HEK293 (cell line): ENCODE data around the gene HYKK.

Source experiments
- BCL11A ChIP-seq: fragments of 450-650 bp; formaldehyde crosslinking; IDR thresholded peaks from 2 replicates; pipeline ENCODE4 v1.5.1; 2016; ENCODE audit warnings: low read depth, missing biosample characterization, missing genetic modification characterization
- EGR2 ChIP-seq: fragments of 450-650 bp; formaldehyde crosslinking; IDR thresholded peaks from 2 replicates; pipeline ENCODE4 v1.5.1; 2016; ENCODE audit warnings: low read depth, missing biosample characterization, missing genetic modification characterization
- GFI1B ChIP-seq: fragments of 450-650 bp; formaldehyde crosslinking; IDR thresholded peaks from 2 replicates; pipeline ENCODE4 v1.5.1; 2016; ENCODE audit warnings: missing biosample characterization, missing genetic modification characterization
- HOXA7 ChIP-seq: sonication (generic); formaldehyde crosslinking; IDR thresholded peaks from 2 replicates; pipeline ENCODE4 v1.8.1; 2022; ENCODE audit warnings: missing genetic modification reagents, borderline replicate concordance
- KLF16 ChIP-seq: fragments of 450-650 bp; formaldehyde crosslinking; IDR thresholded peaks from 2 replicates; pipeline ENCODE4 v1.5.1; 2017; ENCODE audit warnings: missing biosample characterization, missing genetic modification characterization
- KLF7 ChIP-seq: fragments of 450-650 bp; formaldehyde crosslinking; IDR thresholded peaks from 2 replicates; pipeline ENCODE4 v1.5.1; 2016; ENCODE audit warnings: missing biosample characterization, missing genetic modification characterization, borderline replicate concordance
- SCRT1 ChIP-seq: fragments of 450-650 bp; formaldehyde crosslinking; IDR thresholded peaks from 2 replicates; pipeline ENCODE4 v1.5.1; 2016; ENCODE audit warnings: missing biosample characterization, missing genetic modification characterization, borderline replicate concordance
- ZBTB21 ChIP-seq: fragments of 450-650 bp; formaldehyde crosslinking; IDR thresholded peaks from 2 replicates; pipeline ENCODE4 v1.5.1; 2017; ENCODE audit warnings: missing biosample characterization, missing genetic modification characterization
- ZFP3 ChIP-seq: fragments of 450-650 bp; formaldehyde crosslinking; IDR thresholded peaks from 2 replicates; pipeline ENCODE4 v1.5.1; 2016; ENCODE audit warnings: low read depth, missing biosample characterization, missing genetic modification characterization
- ZFP69B ChIP-seq: fragments of 450-650 bp; formaldehyde crosslinking; IDR thresholded peaks from 2 replicates; pipeline ENCODE4 v1.5.1; 2016; ENCODE audit warnings: missing biosample characterization, missing genetic modification characterization
- ZNF140 ChIP-seq: fragments of 450-650 bp; formaldehyde crosslinking; IDR thresholded peaks from 2 replicates; pipeline ENCODE4 v1.5.1; 2016; ENCODE audit warnings: missing biosample characterization, missing genetic modification characterization
- ZNF302 ChIP-seq: fragments of 450-650 bp; formaldehyde crosslinking; IDR thresholded peaks from 2 replicates; pipeline ENCODE4 v1.5.1; 2016; ENCODE audit warnings: missing biosample characterization, missing genetic modification characterization, low read depth
- ZNF529 ChIP-seq: fragments of 450-650 bp; formaldehyde crosslinking; IDR thresholded peaks from 2 replicates; pipeline ENCODE4 v1.5.1; 2017; ENCODE audit warnings: missing genetic modification characterization, missing biosample characterization; ENCODE audit not compliant: insufficient replicate concordance
- ZNF585B ChIP-seq: fragments of 450-650 bp; formaldehyde crosslinking; IDR thresholded peaks from 2 replicates; pipeline ENCODE4 v1.5.1; 2016; ENCODE audit warnings: missing biosample characterization, missing genetic modification characterization
- ZNF610 ChIP-seq: fragments of 450-650 bp; formaldehyde crosslinking; IDR thresholded peaks from 2 replicates; pipeline ENCODE4 v1.5.1; 2016; ENCODE audit warnings: missing biosample characterization, missing genetic modification characterization, borderline replicate concordance
- TF ChIP-seq, protein P1 (sequence below): fragments of 450-650 bp; formaldehyde crosslinking; IDR thresholded peaks from 2 replicates; pipeline ENCODE4 v1.5.1; 2017; ENCODE audit warnings: missing biosample characterization, missing genetic modification characterization
- TF ChIP-seq, protein P2 (sequence below): fragments of 450-650 bp; formaldehyde crosslinking; IDR thresholded peaks from 2 replicates; pipeline ENCODE4 v1.5.1; 2016; ENCODE audit warnings: missing biosample characterization, missing genetic modification characterization, borderline replicate concordance
- TF ChIP-seq, protein P3 (sequence below): fragments of 450-650 bp; formaldehyde crosslinking; IDR thresholded peaks from 2 replicates; pipeline ENCODE4 v1.5.1; 2016; ENCODE audit warnings: missing biosample characterization, missing genetic modification characterization
- TF ChIP-seq, protein P4 (sequence below): fragments of 450-650 bp; formaldehyde crosslinking; IDR thresholded peaks from 2 replicates; pipeline ENCODE4 v1.5.1; 2017; ENCODE audit warnings: missing biosample characterization, missing genetic modification characterization
- TF ChIP-seq, protein P5 (sequence below): fragments of 450-650 bp; formaldehyde crosslinking; IDR thresholded peaks from 2 replicates; pipeline ENCODE4 v1.5.1; 2016; ENCODE audit warnings: missing biosample characterization, missing genetic modification characterization, borderline replicate concordance
- TF ChIP-seq, protein P6 (sequence below): fragments of 450-650 bp; formaldehyde crosslinking; conservative IDR thresholded peaks from 2 replicates; pipeline ENCODE4 v1.5.1; 2016; ENCODE audit warnings: low read depth, missing biosample characterization, missing genetic modification characterization
- TF ChIP-seq, protein P7 (sequence below): fragments of 450-650 bp; formaldehyde crosslinking; IDR thresholded peaks from 2 replicates; pipeline ENCODE4 v1.5.1; 2016; ENCODE audit warnings: missing biosample characterization, missing genetic modification characterization

HYKK gene

DNA sequence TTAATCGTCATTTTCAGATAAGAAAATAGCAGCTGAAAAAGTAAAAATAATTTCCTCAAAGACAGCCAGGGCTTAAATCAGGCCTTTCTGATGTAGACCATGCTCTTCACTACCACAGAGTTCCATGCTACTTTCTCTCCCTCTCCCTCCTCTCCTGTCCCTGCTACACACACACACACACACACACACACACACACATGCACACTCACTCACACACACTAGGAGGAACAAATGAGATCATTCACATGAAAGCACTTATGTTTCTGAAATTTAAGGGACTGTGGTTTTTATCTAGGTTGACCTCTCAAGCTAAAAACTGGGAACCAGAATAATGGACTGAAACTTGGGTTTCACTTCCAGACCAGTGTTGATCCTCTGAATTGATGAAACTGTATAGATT, 28.8 kb downstream of the HYKK start (continued):
- TF ChIP-seq, protein P1, sequence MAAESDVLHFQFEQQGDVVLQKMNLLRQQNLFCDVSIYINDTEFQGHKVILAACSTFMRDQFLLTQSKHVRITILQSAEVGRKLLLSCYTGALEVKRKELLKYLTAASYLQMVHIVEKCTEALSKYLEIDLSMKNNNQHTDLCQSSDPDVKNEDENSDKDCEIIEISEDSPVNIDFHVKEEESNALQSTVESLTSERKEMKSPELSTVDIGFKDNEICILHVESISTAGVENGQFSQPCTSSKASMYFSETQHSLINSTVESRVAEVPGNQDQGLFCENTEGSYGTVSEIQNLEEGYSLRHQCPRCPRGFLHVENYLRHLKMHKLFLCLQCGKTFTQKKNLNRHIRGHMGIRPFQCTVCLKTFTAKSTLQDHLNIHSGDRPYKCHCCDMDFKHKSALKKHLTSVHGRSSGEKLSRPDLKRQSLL = no peak
- TF ChIP-seq ZNF302 (tag by site-specific recombination) (no peak), ZNF140 (no peak), ZNF529 (tag by site-specific recombination) (no peak), ZBTB21 (peak; percentile 67), ZNF585B (tag by site-specific recombination) (no peak; the same call in 1 of the 2 replicates), HOXA7 (CRISPR knock-in tag) (no peak), ZFP3 (tag by site-specific recombination) (no peak), KLF7 (tag by site-specific recombination) (no peak), ZNF610 (no peak), ZFP69B (tag by site-specific recombination) (peak; percentile 59), BCL11A (no peak), EGR2 (tag by site-specific recombination) (no peak), GFI1B (no peak), KLF16 (no peak), SCRT1 (tag by site-specific recombination) (no peak)
- TF ChIP-seq, protein P2, sequence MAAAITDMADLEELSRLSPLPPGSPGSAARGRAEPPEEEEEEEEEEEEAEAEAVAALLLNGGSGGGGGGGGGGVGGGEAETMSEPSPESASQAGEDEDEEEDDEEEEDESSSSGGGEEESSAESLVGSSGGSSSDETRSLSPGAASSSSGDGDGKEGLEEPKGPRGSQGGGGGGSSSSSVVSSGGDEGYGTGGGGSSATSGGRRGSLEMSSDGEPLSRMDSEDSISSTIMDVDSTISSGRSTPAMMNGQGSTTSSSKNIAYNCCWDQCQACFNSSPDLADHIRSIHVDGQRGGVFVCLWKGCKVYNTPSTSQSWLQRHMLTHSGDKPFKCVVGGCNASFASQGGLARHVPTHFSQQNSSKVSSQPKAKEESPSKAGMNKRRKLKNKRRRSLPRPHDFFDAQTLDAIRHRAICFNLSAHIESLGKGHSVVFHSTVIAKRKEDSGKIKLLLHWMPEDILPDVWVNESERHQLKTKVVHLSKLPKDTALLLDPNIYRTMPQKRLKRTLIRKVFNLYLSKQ = no peak
- TF ChIP-seq, protein P3, sequence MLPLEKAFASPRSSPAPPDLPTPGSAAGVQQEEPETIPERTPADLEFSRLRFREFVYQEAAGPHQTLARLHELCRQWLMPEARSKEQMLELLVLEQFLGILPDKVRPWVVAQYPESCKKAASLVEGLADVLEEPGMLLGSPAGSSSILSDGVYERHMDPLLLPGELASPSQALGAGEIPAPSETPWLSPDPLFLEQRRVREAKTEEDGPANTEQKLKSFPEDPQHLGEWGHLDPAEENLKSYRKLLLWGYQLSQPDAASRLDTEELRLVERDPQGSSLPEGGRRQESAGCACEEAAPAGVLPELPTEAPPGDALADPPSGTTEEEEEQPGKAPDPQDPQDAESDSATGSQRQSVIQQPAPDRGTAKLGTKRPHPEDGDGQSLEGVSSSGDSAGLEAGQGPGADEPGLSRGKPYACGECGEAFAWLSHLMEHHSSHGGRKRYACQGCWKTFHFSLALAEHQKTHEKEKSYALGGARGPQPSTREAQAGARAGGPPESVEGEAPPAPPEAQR = peak; percentile 93
- TF ChIP-seq, protein P4, sequence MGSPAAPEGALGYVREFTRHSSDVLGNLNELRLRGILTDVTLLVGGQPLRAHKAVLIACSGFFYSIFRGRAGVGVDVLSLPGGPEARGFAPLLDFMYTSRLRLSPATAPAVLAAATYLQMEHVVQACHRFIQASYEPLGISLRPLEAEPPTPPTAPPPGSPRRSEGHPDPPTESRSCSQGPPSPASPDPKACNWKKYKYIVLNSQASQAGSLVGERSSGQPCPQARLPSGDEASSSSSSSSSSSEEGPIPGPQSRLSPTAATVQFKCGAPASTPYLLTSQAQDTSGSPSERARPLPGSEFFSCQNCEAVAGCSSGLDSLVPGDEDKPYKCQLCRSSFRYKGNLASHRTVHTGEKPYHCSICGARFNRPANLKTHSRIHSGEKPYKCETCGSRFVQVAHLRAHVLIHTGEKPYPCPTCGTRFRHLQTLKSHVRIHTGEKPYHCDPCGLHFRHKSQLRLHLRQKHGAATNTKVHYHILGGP (tag by site-specific recombination) = peak; percentile 62
- TF ChIP-seq, protein P5, sequence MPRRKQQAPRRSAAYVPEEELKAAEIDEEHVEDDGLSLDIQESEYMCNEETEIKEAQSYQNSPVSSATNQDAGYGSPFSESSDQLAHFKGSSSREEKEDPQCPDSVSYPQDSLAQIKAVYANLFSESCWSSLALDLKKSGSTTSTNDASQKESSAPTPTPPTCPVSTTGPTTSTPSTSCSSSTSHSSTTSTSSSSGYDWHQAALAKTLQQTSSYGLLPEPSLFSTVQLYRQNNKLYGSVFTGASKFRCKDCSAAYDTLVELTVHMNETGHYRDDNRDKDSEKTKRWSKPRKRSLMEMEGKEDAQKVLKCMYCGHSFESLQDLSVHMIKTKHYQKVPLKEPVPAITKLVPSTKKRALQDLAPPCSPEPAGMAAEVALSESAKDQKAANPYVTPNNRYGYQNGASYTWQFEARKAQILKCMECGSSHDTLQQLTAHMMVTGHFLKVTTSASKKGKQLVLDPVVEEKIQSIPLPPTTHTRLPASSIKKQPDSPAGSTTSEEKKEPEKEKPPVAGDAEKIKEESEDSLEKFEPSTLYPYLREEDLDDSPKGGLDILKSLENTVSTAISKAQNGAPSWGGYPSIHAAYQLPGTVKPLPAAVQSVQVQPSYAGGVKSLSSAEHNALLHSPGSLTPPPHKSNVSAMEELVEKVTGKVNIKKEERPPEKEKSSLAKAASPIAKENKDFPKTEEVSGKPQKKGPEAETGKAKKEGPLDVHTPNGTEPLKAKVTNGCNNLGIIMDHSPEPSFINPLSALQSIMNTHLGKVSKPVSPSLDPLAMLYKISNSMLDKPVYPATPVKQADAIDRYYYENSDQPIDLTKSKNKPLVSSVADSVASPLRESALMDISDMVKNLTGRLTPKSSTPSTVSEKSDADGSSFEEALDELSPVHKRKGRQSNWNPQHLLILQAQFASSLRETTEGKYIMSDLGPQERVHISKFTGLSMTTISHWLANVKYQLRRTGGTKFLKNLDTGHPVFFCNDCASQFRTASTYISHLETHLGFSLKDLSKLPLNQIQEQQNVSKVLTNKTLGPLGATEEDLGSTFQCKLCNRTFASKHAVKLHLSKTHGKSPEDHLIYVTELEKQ (tag by site-specific recombination) = no peak
- TF ChIP-seq, protein P6, sequence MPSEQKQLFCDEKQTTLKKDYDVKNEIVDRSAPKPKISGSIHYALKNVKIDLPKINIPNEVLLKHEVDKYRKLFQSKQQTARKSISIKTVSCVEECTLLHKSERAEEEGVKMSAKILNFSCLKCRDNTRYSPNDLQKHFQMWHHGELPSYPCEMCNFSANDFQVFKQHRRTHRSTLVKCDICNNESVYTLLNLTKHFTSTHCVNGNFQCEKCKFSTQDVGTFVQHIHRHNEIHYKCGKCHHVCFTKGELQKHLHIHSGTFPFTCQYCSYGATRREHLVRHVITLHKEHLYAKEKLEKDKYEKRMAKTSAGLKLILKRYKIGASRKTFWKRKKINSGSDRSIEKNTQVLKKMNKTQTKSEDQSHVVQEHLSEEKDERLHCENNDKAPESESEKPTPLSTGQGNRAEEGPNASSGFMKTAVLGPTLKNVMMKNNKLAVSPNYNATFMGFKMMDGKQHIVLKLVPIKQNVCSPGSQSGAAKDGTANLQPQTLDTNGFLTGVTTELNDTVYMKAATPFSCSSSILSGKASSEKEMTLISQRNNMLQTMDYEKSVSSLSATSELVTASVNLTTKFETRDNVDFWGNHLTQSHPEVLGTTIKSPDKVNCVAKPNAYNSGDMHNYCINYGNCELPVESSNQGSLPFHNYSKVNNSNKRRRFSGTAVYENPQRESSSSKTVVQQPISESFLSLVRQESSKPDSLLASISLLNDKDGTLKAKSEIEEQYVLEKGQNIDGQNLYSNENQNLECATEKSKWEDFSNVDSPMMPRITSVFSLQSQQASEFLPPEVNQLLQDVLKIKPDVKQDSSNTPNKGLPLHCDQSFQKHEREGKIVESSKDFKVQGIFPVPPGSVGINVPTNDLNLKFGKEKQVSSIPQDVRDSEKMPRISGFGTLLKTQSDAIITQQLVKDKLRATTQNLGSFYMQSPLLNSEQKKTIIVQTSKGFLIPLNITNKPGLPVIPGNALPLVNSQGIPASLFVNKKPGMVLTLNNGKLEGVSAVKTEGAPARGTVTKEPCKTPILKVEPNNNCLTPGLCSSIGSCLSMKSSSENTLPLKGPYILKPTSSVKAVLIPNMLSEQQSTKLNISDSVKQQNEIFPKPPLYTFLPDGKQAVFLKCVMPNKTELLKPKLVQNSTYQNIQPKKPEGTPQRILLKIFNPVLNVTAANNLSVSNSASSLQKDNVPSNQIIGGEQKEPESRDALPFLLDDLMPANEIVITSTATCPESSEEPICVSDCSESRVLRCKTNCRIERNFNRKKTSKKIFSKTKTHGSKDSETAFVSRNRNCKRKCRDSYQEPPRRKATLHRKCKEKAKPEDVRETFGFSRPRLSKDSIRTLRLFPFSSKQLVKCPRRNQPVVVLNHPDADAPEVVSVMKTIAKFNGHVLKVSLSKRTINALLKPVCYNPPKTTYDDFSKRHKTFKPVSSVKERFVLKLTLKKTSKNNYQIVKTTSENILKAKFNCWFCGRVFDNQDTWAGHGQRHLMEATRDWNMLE (tag by site-specific recombination) = no peak
- TF ChIP-seq, protein P7, sequence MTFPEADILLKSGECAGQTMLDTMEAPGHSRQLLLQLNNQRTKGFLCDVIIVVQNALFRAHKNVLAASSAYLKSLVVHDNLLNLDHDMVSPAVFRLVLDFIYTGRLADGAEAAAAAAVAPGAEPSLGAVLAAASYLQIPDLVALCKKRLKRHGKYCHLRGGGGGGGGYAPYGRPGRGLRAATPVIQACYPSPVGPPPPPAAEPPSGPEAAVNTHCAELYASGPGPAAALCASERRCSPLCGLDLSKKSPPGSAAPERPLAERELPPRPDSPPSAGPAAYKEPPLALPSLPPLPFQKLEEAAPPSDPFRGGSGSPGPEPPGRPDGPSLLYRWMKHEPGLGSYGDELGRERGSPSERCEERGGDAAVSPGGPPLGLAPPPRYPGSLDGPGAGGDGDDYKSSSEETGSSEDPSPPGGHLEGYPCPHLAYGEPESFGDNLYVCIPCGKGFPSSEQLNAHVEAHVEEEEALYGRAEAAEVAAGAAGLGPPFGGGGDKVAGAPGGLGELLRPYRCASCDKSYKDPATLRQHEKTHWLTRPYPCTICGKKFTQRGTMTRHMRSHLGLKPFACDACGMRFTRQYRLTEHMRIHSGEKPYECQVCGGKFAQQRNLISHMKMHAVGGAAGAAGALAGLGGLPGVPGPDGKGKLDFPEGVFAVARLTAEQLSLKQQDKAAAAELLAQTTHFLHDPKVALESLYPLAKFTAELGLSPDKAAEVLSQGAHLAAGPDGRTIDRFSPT (tag by site-specific recombination) = peak; percentile 67; the same call in 1 of the 2 replicates
